Mucosa of stomach (tissue), 1 donor: ENCODE measurements around the gene SPAAR.

Experiments used
- H3K27me3 ChIP-seq: one replicate; pipeline ENCODE4 v1.7.0; 2013; ENCODE audit warnings: mild to moderate bottlenecking, low read length; ENCODE audit not compliant: control insufficient read depth, insufficient read depth
- H3K36me3 ChIP-seq: one replicate; pipeline ENCODE4 v1.7.0; 2013; ENCODE audit warnings: low read length; ENCODE audit not compliant: control insufficient read depth, insufficient read depth
- H3K4me1 ChIP-seq: one replicate; pipeline ENCODE4 v1.7.0; 2013; ENCODE audit warnings: mild to moderate bottlenecking, low read length; ENCODE audit not compliant: control insufficient read depth, insufficient read depth
- H3K4me3 ChIP-seq: one replicate; pipeline ENCODE4 v1.7.0; 2013; ENCODE audit warnings: low read length
- H3K9ac ChIP-seq: one replicate; pipeline ENCODE4 v1.7.0; 2013; ENCODE audit warnings: mild to moderate bottlenecking, low read length, moderate library complexity
- H3K9me3 ChIP-seq: one replicate; pipeline ENCODE4 v1.7.0; 2013; ENCODE audit warnings: mild to moderate bottlenecking, low read length, moderate library complexity; ENCODE audit not compliant: control insufficient read depth
- donor health status: Pancreatic carcinoma.

The SPAAR gene

DNA sequence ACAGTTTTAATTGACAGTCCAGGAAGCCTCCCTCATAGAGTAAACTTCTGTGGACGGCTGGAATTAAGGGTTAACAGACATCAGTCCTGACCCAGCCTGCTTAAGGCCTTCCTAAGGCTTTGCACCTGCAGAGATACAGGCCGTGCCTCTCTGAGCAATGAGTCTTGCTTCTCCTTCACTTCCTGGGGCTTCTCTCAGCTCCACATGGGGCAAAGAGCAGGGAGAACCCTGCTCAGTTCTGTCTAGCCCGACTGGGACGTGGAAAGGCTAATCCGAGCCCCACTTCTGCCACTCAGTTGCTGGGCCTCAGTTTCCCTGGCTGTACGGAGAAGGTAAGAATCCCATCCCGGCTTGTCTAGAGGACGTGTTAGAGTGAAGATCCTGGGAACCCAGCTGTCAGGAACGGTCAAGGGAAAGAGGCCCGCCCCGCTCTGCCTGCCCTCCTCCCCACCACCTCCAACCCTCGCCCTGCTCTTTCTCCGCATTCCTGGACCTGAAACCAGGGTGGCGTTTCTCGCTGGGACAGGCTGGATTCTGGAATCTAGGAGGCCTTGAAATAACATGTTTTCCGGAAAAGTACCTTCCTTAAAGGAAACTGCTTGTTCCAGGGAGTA, 6.5 kb downstream of the SPAAR start:
- H3K9ac ChIP-seq: no peak overlapping the region
- H3K4me1 ChIP-seq: peaks cover 20% of the 10 kb centered on the region
- no peaks in the 10 kb centered on the region for H3K9me3 ChIP-seq

DNA sequence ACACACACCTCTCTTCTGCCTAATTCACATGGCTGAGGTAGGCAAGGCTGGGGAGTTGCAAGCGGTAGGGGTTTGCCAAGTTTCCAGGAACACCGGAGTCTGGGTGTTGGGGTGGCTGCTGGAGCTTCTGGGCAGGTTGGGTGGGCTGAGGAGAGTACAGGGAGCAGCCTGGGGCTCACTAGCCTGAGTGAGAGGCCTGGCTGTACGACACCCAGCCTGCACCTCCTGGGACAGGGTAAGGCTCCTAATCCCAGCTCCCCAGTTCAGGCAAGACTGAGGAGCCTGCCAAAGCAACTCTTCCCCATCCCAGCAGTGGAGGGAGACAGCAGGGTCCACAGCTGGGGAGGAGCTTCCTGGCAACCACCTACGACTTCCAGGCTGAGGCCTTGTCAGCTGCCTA, 8.0 kb downstream of the SPAAR start:
- H3K27me3 ChIP-seq: no peaks in the 10 kb centered on the region
- H3K9me3 ChIP-seq: no peaks in the 10 kb centered on the region
- no peak overlapping the region for H3K4me3 ChIP-seq
- peaks cover 17% of the 10 kb centered on the region for H3K4me1 ChIP-seq
- no peaks in the 10 kb centered on the region for H3K36me3 ChIP-seq
- no peak overlapping the region for H3K9ac ChIP-seq

More for the DNA sequence above, 6.5 kb downstream of the SPAAR start:
- Histone ChIP-seq H3K27me3 (no peaks in the 10 kb centered on the region), H3K4me3 (no peak overlapping the region), H3K36me3 (no peaks in the 10 kb centered on the region)

DNA sequence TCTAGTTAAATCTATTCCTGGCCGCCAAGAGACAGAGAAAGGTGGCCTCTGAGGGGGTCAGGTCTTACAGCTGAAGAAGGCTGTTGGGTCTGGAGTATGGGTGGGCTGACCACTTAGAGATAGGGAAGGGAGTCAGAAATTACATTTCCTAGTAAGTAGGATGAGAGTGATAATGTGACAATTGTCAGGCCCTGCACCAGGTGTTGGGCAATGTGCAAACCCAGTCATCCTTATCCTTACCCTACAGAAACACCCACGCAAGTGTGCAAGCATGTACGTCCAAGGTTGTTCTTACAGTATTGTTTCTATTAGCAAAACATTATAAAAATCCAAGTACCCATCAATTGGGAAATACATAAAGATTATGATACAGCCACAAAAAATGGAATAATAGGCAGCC, 9.5 kb downstream of the SPAAR start:
- Histone ChIP-seq H3K36me3 (no peaks in the 10 kb centered on the region), H3K27me3 (no peaks in the 10 kb centered on the region), H3K4me3 (no peak overlapping the region), H3K9ac (no peak overlapping the region), H3K4me1 (peaks cover 23% of the 10 kb centered on the region), H3K9me3 (no peaks in the 10 kb centered on the region)

DNA sequence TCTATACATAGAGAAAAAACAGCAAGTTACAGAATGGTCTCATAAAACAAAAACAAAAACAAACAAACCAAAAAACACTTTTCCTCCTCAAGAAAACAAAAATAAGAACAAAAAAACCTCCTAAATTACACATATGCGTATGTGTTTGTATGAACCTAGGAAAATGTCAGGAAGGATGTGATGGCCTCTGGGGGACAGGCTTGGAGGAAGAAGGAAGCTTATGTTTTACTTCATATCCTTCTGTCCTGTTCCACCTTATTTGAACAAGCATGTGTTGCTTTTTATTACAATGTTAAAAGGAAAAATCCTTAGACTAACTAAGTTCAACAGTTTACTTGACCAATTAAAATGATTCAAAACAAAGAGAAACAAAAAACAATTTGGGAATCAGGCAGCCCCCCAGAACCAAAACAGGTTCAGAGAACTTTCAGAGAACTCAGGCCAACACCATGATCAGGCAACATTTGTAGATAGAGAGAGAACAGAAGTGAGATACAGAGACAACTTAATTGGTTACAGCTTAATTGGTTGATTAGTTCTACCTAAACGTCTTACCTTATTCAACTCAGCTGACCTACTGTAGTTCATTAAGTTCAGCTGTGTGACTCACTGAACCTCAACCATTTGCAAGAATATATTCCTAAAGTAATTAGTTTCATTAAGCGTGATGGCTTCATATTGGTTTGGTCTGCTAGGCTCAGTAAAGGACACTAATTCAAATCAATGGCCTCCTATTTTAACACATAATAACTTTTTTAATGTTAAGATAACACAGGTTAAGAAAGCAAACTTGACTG, 10.1 kb downstream of the SPAAR start:
- H3K4me3 ChIP-seq: no peak overlapping the region
- H3K36me3 ChIP-seq: no peaks in the 10 kb centered on the region
- H3K27me3 ChIP-seq: no peaks in the 10 kb centered on the region
- peaks cover 25% of the 10 kb centered on the region for H3K4me1 ChIP-seq
- H3K9ac ChIP-seq: no peak overlapping the region
- no peaks in the 10 kb centered on the region for H3K9me3 ChIP-seq

DNA sequence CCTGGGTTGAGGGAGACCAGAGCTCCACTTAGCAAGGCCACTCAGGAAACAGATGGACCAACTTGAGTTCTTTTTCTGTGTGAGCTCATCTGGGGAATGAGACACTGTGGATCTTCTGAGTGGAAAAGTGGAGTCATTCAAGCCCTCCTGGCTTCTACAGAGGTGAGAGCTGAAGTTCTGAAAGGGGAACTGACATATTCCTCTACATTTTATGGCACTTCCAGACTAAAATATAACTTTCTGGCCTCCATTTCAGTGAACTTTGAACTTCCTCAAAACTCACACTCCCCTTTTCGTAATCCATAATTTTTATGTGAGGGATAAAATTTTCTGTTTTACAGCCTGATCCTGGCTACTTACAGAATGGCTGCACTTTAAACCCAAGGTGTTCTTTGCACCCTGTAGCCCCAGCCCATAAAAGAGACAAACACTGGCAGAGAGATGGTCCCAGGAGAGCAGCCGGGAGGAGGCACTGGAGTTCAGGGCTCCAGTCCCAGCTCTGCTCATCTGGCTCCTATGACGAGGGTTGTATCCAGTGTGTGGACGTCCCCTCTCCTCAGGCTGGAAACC, 10.8 kb downstream of the SPAAR start:
- Histone ChIP-seq H3K36me3 (no peaks in the 10 kb centered on the region), H3K9ac (no peak overlapping the region), H3K4me3 (no peak overlapping the region), H3K9me3 (no peaks in the 10 kb centered on the region), H3K27me3 (no peaks in the 10 kb centered on the region), H3K4me1 (peaks cover 19% of the 10 kb centered on the region)

DNA sequence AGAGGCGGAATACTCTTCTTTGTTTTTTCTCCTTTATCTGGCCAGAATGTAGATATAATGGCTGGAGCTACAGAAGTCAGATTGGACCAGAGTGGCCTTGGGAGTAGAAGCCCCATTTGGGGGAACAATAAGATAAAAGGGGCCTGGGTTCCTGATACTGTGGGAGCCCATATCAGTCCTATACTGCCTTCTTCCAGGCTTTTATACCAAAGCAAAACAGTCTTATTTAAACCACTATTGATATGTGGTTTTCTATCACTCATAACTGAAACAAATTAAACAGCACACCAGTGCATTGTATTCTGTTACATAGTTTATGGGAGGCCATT, 14.3 kb downstream of the SPAAR start:
- no peaks in the 10 kb centered on the region for H3K9me3 ChIP-seq
- no peak overlapping the region for H3K9ac ChIP-seq
- H3K4me3 ChIP-seq: no peak overlapping the region
- H3K27me3 ChIP-seq: no peaks in the 10 kb centered on the region
- peaks cover 11% of the 10 kb centered on the region for H3K4me1 ChIP-seq
- no peaks in the 10 kb centered on the region for H3K36me3 ChIP-seq

DNA sequence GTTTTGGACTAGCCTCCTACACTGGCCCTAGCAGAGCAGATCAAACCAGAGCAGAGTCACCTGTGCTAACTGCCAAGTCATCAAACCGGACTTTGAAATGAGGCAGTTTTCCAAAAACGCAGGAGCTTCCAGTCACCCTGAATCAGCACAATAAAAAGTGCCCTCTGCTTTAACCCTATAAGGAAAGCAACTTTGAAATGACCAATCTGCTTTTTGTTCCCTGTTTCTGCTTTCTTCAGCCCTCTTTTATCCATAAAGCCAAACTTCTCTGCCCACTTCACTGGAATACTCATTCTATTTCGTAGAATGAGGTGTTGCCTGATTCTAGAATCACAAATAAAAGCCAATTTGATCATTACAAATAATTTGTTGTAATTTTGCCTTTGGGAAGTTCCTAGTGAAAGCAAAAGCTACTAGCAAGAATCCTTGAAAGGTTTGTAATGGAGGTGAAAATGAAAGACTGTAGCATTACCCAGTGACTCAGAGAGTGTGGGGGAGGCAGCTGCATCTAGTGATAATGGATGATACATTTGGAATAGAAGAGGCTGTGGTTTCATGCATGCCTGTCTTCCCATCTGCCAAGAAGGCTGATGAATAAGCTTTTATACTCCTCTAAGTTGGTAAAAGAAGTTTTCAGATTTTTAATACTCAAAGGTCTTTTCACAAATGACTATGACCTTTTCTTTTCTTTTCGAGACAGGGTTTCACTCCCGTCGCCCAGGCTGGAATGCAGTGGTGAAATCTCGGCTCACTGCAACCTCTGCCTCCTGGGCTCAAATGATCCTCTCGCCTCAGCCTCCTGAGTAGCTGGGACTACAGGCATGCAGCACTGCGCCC, 14.9 kb downstream of the SPAAR start:
- H3K4me3 ChIP-seq: no peak overlapping the region
- no peaks in the 10 kb centered on the region for H3K9me3 ChIP-seq
- no peak overlapping the region for H3K9ac ChIP-seq
- H3K4me1 ChIP-seq: peaks cover 11% of the 10 kb centered on the region
- H3K27me3 ChIP-seq: no peaks in the 10 kb centered on the region
- H3K36me3 ChIP-seq: no peaks in the 10 kb centered on the region

DNA sequence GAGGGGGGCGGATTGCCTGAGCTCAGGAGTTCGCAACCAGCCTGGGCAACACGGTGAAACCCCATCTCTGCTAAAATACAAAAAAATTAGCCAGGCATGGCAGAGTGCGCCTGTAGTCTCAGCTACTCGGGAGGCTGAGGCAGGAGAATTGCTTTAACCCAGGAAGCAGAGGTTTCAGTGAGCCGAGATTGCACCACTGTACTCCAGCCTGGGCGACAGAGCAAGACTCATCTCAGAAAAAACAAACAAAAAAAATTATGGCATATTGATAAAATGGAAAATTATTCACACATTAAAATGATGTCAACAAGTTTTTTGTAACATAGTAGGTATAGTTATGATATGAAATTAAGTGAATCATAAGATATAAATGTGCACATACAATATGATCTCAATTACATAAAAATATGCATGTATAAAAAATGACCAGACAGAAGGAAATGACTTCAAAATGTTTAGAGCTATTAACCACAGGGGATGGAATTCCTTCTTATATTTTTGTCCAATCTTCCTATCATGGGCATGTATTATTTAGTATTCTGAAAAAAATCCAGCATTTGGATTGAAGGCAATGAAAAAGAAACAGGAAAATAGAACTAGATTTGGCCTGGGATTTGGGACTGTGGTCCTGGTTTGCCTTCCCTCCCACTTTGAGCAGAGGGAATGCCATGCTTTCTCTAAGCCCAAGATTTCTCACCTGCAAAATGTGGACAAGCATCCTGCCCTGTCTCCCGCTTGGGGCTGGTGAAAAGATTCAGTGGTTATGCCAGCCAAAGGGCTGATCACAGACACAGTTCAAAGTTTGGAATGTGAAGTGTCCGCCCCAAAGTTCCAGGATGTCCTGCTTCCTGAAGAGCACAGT, 19.5 kb downstream of the SPAAR start:
- no peak overlapping the region for H3K9ac ChIP-seq
- peaks cover 9% of the 10 kb centered on the region for H3K4me1 ChIP-seq
- H3K9me3 ChIP-seq: no peaks in the 10 kb centered on the region
- no peaks in the 10 kb centered on the region for H3K36me3 ChIP-seq
- no peak overlapping the region for H3K4me3 ChIP-seq
- H3K27me3 ChIP-seq: no peaks in the 10 kb centered on the region

DNA sequence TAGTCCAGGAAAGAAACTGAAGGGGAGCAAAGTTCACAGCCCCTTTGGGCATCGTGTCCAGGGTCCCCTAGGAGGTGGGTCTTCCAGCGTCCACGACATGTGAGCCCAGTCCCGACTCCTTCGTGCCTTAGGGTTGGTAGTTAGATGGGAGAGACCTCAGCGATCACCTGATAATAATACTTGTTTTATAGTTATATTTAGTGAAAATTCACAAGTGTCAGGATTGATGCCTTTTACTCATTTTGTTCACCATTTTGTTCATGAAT, 20.1 kb downstream of the SPAAR start:
- no peaks in the 10 kb centered on the region for H3K36me3 ChIP-seq
- no peaks in the 10 kb centered on the region for H3K27me3 ChIP-seq
- H3K9me3 ChIP-seq: no peaks in the 10 kb centered on the region
- no peak overlapping the region for H3K4me3 ChIP-seq
- H3K4me1 ChIP-seq: peaks cover 5% of the 10 kb centered on the region
- H3K9ac ChIP-seq: no peak overlapping the region

DNA sequence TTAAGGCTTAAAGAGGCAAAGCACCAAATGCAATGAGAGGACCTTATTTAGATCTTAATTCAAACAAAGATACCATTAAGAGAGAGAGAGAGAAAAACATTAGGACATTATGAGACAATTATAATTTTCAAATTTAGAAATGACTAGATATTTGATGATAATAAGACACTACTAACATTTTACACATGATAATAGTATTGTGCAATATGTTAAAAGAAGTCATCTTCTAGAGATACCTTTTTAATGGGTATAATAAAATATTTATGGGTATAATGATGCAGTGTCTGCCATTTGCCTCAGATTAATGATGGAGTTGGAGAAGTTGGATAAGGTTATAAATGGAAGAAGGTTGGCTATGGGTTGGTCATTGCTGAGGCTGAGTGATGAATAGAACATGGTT, 21.2 kb downstream of the SPAAR start:
- H3K4me3 ChIP-seq: no peak overlapping the region
- no peak overlapping the region for H3K9ac ChIP-seq
- no peaks in the 10 kb centered on the region for H3K9me3 ChIP-seq
- peaks cover 5% of the 10 kb centered on the region for H3K4me1 ChIP-seq
- H3K36me3 ChIP-seq: no peaks in the 10 kb centered on the region
- H3K27me3 ChIP-seq: no peaks in the 10 kb centered on the region

DNA sequence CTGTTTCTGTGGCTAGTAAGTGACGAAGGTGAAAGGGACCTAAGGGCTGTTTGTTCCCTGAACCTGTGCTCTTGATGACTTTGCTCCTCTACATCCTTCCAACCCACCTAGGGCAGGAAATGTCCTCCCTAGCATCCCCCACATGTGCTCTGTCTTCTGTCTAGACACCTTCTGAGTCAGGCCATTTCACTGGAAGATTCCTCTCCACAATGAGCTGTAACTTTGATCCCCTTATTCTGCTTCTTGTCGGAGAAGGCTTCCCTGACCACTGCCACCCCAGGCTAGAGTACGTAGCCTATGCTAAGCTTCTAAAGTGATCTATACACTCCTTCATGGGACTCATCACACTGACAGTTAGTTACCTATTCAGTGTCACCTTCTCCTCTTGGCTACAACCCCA, 21.7 kb downstream of the SPAAR start:
- H3K9me3 ChIP-seq: no peaks in the 10 kb centered on the region
- no peaks in the 10 kb centered on the region for H3K27me3 ChIP-seq
- H3K9ac ChIP-seq: no peak overlapping the region

More for the DNA sequence above, 21.7 kb downstream of the SPAAR start:
- peaks cover 5% of the 10 kb centered on the region for H3K4me1 ChIP-seq
- no peak overlapping the region for H3K4me3 ChIP-seq
- H3K36me3 ChIP-seq: no peaks in the 10 kb centered on the region
